ENCODE measurements around the gene MMP24. TPM values are rescaled to one million over a fixed set of nuclear protein-coding genes. Genes with fewer than 3 reads are reported as not detected.
A peak's percentile ranks its signal among the peaks of the same experiment; 100 is the strongest.

The MMP24 gene
- total RNA-seq, 2 donors from 2014 or later, result 0.15 to 0.50 TPM

DNA sequence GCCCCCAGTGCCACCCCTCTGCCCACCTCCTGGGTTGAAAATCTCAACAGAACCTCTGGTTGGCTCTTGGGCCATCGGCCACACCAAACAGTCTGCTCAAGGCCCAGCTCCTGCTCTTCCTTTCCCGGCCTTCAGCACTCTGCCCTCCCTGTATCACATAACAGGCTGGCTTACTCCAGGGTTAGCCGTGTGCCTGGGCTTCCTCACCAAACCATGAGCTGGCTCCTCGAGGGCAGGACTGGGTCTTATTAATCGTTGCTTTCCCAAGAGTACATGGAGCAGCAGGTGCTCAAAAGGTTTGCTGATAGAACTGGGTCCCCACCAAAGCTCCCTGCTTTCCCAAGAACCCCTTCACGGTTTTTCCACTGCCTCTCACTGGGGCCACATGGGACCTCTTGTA lies 78.5 kb downstream of the MMP24 start:
- H3K27ac ChIP-seq, result no peak overlapping the region
- no peak overlapping the region for H3K9ac ChIP-seq (ENCODE audit: low read depth in 2 of 2, low read length in 2 of 2)
- TF ChIP-seq, protein P1, sequence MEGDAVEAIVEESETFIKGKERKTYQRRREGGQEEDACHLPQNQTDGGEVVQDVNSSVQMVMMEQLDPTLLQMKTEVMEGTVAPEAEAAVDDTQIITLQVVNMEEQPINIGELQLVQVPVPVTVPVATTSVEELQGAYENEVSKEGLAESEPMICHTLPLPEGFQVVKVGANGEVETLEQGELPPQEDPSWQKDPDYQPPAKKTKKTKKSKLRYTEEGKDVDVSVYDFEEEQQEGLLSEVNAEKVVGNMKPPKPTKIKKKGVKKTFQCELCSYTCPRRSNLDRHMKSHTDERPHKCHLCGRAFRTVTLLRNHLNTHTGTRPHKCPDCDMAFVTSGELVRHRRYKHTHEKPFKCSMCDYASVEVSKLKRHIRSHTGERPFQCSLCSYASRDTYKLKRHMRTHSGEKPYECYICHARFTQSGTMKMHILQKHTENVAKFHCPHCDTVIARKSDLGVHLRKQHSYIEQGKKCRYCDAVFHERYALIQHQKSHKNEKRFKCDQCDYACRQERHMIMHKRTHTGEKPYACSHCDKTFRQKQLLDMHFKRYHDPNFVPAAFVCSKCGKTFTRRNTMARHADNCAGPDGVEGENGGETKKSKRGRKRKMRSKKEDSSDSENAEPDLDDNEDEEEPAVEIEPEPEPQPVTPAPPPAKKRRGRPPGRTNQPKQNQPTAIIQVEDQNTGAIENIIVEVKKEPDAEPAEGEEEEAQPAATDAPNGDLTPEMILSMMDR (IDR thresholded peaks at IDR 0.05), result no peak
- intact Hi-C loops (cut with DNase I), result loop anchor here (5.0 kb wide), 1 partner anchor 127 kb away; no protein-coding TSS in a partner anchor
- no peaks in the 10 kb centered on the region for H3K27me3 ChIP-seq
- H3K4me1 ChIP-seq, result no peaks in the 10 kb centered on the region
- H3K36me3 ChIP-seq, result no peaks in the 10 kb centered on the region
- no peaks in the 10 kb centered on the region for H3K9me3 ChIP-seq
- H3K4me3 ChIP-seq, result no peak overlapping the region
- no peak for DNase-seq

DNA sequence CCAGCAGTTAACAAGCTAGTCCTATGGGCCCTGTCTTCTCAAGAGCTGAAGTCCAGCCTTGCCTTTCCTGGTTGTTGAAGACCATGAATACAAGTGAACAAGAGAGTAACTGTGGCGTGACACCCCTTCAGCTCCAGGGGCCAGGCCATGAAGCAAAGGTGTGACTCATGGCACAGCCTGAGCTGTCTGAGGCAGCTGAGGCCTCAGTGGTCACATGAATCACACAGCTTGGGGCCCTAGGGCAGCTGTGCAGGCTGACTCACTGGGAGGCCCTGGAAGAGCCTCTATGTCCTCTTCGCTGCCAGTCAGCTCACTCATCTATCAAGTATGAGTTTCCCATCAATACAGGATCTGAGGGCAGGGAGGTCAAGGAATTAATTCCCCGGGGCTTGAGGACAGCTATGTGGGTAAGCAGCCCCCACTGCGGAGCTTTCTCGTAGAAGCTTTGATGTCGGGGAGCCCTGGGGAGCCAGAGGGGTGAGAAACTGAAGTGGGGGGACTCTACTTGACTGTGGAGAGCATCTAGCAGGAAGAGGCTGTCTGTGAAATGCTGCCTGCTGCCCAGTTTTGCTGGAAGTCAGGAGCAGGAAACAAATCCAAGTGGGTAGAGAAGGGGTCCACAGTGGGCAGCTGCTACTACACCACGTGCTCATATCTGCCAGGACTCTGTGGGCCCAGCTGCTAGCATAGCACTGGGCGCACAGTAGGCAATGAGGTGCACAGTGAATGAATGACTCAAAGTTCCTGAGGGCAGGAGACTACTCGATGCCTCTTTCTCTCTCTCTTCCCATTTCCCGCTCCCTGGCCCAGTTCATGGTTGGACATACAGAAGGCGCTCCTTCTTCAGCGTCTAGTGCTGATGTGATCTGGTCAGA lies 79.4 kb downstream of the MMP24 start:
- no peak for DNase-seq
- Histone ChIP-seq H3K9ac (ENCODE audit: low read depth in 2 of 2, low read length in 2 of 2) (no peak overlapping the region), H3K36me3 (no peaks in the 10 kb centered on the region), H3K4me3 (no peak overlapping the region), H3K9me3 (no peaks in the 10 kb centered on the region), H3K4me1 (no peaks in the 10 kb centered on the region), H3K27me3 (no peaks in the 10 kb centered on the region), H3K27ac (peak overlapping the region; percentile 43)
- intact Hi-C loops (cut with DNase I), result no loop called here
- TF ChIP-seq, protein P1 (IDR thresholded peaks at IDR 0.05), result no peak

DNA sequence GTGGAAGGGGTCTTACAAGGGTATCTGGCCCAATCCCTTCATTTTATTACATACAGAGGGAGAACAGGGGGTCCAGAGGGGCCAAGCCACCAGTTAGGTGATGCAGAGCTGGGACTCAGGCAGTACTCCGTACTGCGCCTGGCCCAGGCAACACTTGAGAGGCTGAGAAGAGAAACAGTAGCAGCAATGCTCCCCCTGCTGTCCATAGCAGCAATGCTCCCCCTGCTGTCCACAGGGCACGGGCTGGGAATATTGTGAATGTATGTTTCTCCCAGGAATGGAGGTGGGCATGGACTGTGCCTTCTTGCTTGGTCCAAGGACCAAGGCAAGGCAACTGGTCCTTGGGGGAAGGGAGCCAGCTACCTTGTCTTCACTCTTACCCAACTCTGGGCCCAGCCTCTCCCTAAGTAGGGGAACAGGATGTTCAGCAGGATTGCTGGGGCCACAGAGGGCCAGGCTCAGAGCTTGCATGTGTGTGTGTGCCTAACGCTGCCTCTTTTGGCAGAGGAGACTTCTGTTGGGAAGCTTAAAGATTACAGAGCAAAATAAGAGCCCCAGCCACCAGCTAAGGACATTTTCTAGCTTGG lies 80.5 kb downstream of the MMP24 start:
- intact Hi-C loops (cut with DNase I), result no loop called here
- DNase-seq, result peak; percentile 60
- Histone ChIP-seq H3K27me3 (no peaks in the 10 kb centered on the region), H3K9ac (ENCODE audit: low read depth in 2 of 2, low read length in 2 of 2) (peak overlapping the region in 1 of 2 donors; percentile 13), H3K4me3 (no peak overlapping the region), H3K9me3 (no peaks in the 10 kb centered on the region), H3K4me1 (no peaks in the 10 kb centered on the region), H3K27ac (peak overlapping the region; percentile 31), H3K36me3 (no peaks in the 10 kb centered on the region)
- TF ChIP-seq, protein P1 (IDR thresholded peaks at IDR 0.05), result peak; percentile 76

DNA sequence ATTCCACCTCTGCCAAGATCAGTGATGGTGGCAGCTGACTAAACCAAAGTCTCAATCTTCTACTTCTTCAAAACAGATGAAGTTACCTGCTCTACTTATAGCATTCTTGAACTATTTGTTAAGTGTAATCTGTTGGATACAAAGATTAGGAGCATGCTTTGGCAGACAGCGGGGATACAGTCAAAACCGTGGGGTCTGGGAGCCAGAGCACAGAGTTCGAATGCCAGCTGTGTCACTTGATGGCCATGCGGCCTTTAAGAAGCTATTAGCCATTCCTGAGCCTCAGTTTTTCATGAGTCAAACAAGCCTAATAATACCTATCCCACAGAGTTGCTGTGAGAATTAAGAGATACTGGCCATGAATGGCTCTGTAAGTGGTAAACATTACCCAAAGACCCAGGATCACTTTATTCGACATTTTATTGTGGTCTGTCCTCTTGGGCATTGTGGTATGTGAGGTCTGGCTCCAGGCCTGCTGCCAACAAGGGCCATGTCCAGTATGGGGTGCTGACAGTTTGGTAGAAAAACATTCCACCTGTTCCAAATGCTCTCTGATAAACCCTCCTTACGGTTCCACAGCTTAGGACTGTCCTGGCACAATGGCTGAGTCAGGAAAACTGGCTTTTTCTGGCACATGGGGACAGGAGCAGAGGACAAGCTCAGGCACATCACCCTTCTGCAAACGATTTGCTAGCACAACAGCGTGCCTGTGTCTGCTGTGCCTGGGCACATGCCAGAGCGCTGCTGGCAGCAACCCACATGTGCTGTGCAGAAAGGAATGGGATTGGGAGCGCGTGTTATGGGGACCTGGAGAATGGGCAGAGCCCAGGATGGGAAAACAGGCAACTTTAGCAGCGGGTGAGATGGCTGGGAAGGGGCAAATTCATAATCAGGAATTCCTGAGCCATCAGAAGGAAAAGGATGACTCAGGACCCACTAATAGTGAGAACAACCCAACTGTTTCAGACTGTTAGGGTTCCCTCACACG lies 81.5 kb downstream of the MMP24 start:
- Histone ChIP-seq H3K9ac (ENCODE audit: low read depth in 2 of 2, low read length in 2 of 2) (no peak overlapping the region), H3K27ac (peak overlapping the region; percentile 31), H3K36me3 (no peaks in the 10 kb centered on the region), H3K4me3 (no peak overlapping the region), H3K9me3 (no peaks in the 10 kb centered on the region), H3K27me3 (no peaks in the 10 kb centered on the region), H3K4me1 (no peaks in the 10 kb centered on the region)
- no peak for DNase-seq
- intact Hi-C loops (cut with DNase I), result no loop called here
- TF ChIP-seq, protein P1 (IDR thresholded peaks at IDR 0.05), result no peak

DNA sequence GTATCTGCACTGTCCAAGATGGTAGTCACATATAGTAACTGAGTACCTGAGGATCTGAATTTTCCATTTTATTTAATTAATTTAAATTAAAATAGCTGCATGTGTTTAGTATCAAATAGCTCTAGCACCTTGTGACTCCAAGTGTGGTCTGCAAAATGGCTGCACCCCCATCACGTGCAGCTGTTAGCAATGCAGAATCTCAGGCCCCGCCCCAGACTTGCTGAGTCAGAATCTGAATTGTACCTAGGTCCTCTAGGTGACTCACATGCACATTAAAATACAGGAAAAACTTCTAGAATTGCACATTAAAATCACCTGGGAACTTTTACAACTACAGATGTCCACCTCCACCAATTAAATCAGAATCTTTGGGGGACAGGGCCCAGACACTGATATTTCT lies 84.9 kb downstream of the MMP24 start:
- Histone ChIP-seq H3K4me1 (no peaks in the 10 kb centered on the region), H3K27ac (no peak overlapping the region), H3K36me3 (no peaks in the 10 kb centered on the region), H3K9me3 (no peaks in the 10 kb centered on the region), H3K27me3 (no peaks in the 10 kb centered on the region), H3K4me3 (no peak overlapping the region), H3K9ac (ENCODE audit: low read depth in 2 of 2, low read length in 2 of 2) (no peak overlapping the region)
- peak; percentile 76 for DNase-seq
- intact Hi-C loops (cut with DNase I), result no loop called here
- TF ChIP-seq, protein P1 (IDR thresholded peaks at IDR 0.05), result no peak
